Stimulated activated CD8-positive, alpha-beta memory T cell treated with anti-CD3 and anti-CD28 coated beads, Interleukin-12 subunit alpha, Interleukin-12 subunit beta, amount 100 ng/mL, for 24 hours (primary cell): ENCODE data around the gene HGS.
"Not testable (repeated sequence)": the region's sequence is repeated elsewhere in the genome, so short reads cannot be mapped to it uniquely, and the experiment has no call there.

Source experiments
- DNase-seq: peaks from one replicate; pipeline ENCODE4 v3.0.0-alpha.2; 2020; ENCODE audit errors: extremely low read depth

Gene HGS

DNA sequence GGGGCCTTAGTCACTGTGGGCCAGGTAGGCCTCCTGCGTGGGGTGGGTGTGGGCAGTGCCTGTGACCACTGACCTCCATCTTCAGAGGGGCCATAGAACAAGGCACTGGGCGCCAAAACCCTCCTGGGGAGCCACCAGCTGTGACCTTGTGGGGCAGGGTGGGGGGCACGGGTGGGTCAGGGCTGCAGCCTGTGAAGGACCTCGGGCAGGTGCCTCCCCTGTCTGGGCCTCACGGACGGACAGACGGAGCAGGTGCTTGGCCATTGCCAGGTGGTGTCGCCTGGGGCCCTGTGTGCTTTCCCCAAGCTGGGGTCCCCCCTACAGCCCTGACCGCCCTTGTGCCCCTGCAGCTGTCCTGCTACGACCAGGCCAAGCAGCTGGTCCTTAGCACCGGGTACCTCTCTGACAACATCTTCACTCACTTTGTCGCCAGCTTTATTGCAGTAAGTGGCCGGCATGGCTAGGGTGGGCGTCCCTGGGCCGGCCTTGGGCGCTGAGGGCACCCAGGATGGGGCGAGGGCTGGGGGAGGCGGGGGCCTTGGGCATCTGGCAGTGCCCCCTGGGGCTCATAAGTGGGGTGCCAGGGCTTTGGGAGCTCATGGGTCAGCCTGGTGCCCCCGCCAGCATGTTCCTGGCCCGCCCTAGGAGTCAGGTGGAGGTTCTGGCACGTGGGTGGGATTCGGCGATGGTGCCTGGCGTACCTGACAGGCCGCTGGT, 33.4 kb downstream of the HGS start:
- DNase-seq, result no peak

DNA sequence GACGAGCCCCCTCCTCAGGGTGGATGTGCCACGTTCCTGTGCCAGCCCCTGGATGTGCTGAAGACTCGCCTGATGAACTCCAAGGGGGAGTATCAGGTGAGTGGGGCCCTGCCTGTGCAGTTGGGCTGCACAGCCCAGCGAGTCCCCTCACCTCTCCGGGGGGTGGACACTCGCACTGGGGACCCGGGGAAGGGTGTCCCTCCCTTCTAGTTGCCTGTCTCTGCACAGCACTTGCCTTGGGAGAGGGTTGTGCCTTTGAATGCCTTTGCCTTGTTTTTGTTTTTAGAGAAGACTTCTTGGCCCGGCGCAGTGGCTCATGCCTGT, 33.9 kb downstream of the HGS start:
- DNase-seq, result no peak

- no peak for DNase-seq
Observed at GRCh38 chr17:81719410-81720266, 35.8 kb downstream of the HGS start.

DNA sequence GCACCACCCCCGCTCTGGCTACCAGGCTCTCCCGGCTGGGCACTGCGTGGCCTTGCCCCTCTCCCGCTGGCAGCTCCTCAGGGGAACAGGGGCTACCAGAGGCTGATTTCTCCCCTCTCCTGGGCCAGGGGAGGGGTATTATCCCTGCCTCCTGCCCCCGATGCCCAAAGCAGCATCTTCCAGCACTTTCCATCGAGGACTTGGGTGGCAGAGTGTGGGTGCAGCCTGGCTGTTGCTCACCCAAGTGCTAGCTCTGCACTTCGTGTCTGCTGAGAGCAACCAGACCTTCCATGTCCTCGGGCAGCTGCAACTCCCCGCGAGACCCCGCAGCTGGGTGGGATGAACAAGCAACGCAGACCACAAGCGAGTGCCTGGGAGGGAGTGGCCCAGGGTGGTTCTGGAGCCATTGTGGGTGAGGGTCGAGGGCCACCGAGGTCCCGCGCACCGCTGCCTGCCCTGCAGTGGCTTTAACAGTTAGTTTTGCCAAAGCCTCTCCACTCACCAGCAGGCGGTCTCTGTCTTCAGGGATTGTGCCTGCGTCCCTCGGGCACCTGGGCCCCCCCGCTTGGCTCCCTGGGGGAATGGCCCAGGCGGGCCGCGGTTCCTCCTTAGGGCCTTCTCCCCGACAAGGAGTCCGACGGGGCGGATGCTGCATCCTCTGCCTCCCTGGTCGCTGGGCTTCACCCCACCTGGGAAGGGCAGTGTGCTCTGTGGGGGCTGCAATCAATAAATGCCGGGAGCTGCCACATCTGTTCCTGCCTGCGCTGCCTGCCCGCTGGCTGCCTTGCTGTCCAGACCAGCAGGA, 36.7 kb downstream of the HGS start:
- DNase-seq, result no peak

DNA sequence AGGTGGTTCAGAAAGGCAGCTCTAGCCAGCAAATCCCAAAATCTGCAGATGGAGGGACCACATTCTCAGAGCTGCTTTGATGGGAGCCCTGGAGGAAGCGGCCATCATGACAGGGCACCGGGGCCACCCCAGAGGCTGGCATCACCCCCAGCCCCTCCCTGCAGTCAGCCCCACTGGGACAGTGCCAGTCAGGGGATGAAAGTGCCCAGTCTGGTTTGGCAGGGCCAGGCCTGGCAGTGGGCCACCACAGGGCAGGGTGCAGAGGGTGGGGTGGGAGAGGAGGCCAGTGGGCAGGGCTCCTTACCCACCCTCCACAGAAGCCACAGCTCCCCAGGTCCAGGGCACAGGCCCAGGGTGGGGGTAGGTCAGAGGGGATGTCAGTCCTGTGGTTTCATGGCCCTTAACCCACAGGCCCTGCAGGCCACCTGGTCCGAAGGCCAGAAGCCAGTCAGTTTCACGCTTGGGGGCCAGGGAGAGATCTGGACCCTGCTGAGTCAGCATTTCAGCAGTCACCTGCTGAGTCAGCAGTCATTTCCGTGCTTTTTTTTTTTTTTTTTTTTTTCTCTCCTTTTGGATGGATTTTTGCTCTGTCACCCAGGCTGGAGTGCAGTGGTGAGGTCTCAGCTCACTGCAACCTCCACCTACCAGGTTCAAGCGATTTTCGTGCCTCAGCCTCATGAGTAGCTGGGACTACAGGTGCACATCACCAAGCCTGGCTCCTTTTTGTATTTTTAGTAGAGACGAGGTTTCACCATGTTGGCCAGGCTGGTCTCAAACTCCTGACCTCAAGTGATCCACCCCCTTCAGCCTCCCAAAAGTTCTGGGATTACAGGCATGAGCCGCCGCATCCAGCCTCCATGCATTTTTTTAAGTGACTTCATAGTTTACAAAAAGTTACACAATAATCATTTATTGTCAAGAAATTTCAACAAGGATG, 38.6 kb downstream of the HGS start:
- no peak for DNase-seq

- DNase-seq, result no peak
Observed at GRCh38 chr17:81723651-81724209, 39.9 kb downstream of the HGS start.

GRCh38 chr17:81725439-81725838, 41.6 kb downstream of the HGS start:
- no peak for DNase-seq

GRCh38 chr17:81726004-81726403, 42.2 kb downstream of the HGS start:
- DNase-seq, result no peak

DNA sequence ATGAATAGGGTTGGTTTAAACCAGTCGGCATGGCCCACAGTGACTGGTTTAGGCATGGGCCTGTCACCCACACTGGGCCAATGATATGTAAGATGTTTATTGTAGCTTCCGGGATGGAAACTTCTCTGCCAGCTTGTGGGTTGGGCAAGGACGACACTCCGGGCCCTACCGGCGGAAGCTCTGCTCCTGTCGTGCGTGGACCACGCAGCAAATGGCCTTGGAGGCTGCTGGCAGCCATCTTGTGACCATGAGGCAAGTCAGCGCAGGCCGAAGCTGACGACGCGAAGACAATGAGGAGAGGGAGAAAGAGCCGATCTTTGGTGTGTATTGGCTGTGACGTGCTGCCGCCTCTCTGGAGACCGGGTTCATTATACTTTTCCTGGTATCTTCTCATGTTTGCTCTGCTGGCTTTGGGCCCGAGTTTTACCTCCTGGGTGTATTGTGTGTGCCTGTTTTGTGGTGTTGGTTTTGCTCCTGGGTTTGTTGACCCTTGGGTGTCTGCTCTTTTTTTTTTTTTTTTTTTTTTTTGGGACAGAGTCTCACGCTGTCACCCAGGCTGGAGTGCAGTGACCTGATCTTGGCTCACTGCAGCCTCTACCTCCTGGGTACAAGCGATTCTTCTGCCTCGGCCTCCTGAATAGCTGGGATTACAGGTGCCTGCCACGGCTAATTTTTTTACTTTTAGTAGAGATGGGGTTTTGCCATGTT, 43.7 kb downstream of the HGS start:
- no peak for DNase-seq

- DNase-seq, result peak; percentile 33
Observed at GRCh38 chr17:81733507-81734404, 49.9 kb downstream of the HGS start.

- DNase-seq, result no peak
Observed at GRCh38 chr17:81734405-81735263, 50.8 kb downstream of the HGS start.

DNA sequence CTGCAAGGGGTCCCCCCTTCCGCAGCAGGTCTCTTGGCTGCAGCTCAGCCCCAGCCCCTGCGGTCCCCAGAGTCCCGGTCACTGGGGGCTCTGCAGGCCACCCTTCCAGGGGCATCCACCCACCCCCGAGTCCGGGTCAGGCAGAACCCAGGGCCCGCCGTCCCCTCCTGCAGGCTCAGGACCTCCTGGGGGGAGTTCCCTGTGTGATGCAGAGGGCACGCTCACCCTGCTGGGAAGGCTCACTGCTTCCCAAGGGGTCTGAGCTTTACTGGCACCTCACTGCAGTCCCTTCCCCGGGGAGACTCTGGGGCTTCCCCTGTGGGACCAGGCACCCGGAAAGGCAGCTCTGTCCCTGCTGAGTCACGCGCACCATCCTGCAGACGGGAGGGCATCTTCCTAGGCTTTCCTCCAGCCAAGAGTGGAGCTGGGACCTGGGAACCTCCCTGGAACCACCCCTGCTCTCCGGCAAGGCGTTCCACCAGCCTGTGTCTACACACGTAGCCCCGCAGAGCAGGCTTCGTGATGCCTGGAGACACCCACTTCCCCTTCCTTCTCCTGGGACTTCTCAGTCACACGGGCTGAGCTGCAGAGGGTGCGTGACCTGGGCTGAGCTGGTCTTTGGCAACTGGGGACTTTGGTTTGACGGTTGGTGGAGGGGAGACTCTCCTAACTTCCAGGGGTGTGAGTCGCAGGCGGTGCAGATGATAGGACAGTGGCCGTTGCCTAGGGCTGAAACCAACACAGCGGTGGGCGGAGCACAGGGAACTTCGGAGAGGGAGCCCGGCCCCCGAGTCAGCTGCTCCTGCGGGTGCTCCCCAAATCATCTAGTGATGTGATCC, 51.7 kb downstream of the HGS start:
- DNase-seq, result no peak

DNA sequence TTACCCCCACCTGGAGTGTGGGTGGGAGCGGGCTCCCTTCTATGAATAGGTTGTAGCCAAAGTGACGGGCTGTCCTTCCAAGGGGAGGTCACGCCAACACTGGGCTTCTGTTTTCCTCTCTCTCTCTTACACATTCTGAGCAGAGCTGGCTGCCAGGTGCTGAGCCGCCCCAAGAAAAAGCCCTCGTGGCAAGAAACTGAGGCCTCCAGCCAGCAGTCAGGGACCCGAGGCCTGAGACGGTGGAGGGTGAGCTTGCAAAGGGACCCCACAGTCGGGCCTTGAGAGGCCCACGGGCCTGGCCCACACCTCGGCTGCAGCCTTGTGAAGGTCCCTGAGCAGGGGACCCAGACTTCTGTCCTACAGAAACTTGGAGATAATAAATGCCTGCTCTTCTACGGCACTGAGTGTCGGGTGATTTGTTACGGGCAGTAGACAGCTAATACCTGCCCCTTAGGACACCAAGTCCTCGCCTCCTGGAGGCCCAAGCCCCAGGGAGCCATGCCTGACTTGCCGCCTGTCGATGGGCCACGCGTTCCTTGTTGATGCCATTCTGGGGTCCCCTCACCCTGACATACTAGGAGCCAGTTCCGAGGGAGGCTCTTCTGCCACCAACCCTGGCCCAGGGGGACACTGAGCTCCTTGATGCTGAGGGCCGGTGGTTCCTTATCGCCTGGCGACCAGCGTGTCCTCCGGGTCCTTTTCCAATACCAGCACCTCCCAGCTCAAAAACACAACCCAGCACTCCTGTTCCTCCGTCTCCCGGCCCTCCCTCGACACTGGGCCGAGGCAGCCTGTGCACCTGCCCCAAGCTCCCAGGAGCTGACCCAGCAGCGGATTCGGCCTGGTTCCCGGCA, 54.4 kb downstream of the HGS start:
- no peak for DNase-seq

DNA sequence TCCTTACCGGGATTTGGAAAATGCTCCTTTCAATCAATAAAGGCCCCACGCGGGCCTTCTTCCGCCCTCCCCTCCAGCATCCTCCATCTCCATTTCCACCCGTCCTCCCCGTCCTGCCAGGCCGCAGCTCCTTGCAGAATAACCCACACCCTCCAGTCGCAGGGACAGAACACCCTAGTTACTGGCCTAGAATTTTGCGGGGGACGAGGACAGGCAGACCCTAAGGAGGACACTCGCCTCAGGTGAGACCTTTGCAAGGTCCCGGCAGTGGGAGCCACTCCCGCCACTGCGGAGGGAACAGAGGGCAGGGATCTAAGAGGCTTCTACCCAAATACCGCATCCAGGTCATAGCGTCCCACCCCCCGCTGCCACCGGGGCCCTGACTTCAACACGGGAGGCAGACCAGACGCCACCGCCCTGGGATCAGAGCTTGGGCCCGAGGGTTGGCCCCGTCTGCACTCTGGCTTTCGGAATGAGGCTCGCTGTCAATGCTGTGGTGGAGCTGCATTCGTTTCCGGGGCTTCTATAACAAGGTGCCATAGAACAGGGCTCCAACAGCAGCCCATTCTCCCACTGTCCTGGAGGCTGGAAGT, 55.1 kb downstream of the HGS start:
- no peak for DNase-seq

GRCh38 chr17:81739593-81739992, 55.8 kb downstream of the HGS start:
- DNase-seq, result not testable (repeated sequence)

GRCh38 chr17:81740395-81740961, 56.7 kb downstream of the HGS start:
- no peak for DNase-seq
